ENCODE measurements around the gene LYPD8. TPM values are rescaled to one million over a fixed set of nuclear protein-coding genes. Genes with fewer than 3 reads are reported as not detected.

Gene LYPD8
- total and polyA plus RNA-seq, 2 of the 8 experiments (the other 6 are each of a cell fraction or from before 2014, with no cell fraction given) = not detected

DNA sequence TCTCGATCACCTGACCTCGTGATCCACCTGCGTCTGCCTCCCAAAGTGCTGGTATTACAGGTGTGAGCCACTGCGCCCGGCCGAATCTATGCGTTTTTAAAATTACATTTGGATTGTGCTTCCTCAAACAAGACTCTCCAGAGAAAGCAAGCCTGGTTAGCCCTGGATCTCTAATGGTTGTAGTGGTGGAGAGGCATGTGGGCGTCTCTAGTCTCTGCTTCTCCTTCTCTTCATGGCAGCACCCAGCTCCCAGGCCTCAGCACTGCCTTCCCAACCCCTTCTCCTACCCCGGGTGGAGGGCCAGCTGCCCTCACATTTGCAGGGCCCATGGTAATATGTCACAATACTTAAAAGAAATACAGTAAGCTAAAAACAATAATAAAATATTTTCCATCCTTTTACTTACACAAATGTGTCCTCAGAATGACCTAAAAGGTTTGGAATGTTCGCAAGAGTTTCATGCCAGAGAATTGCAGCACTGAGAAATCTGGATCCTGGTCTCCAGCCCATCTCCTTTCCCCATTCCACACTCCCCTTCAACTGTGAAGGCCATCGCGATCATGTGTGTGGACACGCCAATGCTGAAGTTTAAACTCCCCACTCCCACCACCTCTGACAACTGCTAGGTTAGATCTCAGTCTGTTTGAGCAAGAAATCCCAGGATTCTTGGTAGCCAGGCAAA, 60.0 kb downstream of the LYPD8 start (continued):
- no peak for TF ChIP-seq POU5F1 (IDR thresholded peaks at IDR 0.05; ENCODE audit: low read depth, low read length)
- no peak for TF ChIP-seq TAF1 (IDR thresholded peaks at IDR 0.05; ENCODE audit: low read depth, low read length)
- no peak for TF ChIP-seq MAX (IDR thresholded peaks at IDR 0.05)
- TF ChIP-seq MAFK (IDR thresholded peaks at IDR 0.05; ENCODE audit: low read depth, low read length) = no peak
- TF ChIP-seq SUZ12 (IDR thresholded peaks at IDR 0.05; ENCODE audit: low read length) = no peak

Measured in H1 (cell line).